Stimulated activated CD8-positive, alpha-beta memory T cell treated with anti-CD3 and anti-CD28 coated beads, Interleukin-15, amount 100 ng/mL, for 24 hours (primary cell): ENCODE measurements around the gene C18orf63.
"Not testable (repeated sequence)": the region's sequence is repeated elsewhere in the genome, so short reads cannot be mapped to it uniquely, and the experiment has no call there.

Experiments used
- DNase-seq: peaks from one replicate; pipeline ENCODE4 v3.0.0-alpha.2; 2020; ENCODE audit warnings: low read depth

Gene C18orf63

GRCh38 chr18:74286106-74286855 is 29.4 kb upstream of the C18orf63 start:
- DNase-seq = no peak

- no peak for DNase-seq
Measured at GRCh38 chr18:74286856-74287255, 28.8 kb upstream of the C18orf63 start.

GRCh38 chr18:74288041-74288440 is 27.6 kb upstream of the C18orf63 start:
- no peak for DNase-seq

GRCh38 chr18:74288730-74289129 is 26.9 kb upstream of the C18orf63 start:
- no peak for DNase-seq

DNA sequence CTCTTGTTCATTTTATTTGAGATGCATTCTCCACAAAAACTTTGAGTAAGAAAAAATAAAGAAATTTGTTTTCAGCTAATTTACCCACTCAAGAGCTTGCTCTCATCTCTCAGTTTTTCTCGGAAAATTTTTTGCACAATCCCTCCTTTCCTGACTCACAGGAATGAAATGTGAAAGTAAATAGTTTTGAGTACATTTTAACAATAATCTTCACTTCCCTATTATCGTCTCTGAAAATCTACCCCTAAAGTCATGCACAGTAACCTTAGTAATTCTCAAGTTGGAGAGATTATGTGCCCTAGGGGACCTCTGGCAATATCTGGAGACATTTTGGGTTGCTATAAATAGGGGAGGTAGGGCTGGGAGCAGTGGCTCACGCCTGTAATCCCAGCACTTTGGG is 26.5 kb upstream of the C18orf63 start:
- no peak for DNase-seq

- no peak for DNase-seq
Measured at GRCh38 chr18:74290021-74290420, 25.6 kb upstream of the C18orf63 start.

DNA sequence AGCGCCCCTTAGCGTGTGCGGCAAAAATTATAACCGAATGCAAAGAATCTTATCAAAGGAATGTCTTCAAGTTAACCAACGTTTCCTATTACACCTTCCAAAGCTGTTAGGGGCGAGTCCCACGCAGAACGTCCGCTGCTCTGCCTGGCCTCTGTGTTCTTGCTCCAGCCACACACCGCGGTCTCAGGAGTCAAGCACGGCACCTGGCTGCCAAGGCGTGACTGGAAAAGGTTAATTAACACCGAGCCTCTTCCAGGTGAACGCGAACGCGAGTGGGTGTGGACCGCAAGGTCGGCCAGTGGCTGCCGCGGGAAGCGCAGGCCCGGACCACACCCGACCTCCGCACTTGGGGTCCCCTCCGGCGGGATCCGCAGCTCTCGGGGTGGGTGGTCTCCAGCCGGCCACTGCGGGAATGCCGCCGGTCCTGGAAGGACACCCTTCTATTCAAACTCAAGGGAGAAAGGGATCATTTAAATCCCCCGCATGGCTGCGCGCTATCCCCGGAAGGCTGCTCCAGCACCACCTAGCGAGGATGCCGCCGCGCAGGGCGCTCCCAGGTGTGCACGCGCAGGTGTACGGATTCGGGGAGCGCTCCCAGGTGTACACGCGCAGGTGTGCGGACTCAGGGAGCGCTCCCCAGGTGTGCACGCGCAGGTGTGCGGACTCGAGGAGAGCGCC is 24.7 kb upstream of the C18orf63 start:
- DNase-seq = no peak

DNA sequence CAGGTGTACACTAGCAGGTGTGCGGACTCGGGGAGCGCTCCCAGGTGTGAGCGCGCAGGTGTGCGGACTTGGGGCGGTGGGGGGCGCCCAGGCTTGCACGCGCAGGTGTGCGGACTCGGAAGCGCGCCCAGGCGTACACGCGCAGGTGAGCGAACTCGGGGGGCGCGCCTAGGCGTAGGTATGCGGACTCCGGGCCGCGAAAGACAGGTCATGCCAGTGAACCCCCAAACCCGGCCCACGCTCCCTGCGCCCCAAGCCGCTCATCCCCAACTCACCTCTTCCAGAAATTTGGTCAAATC is 24.2 kb upstream of the C18orf63 start:
- no peak for DNase-seq

- peak; percentile 95 for DNase-seq
Measured at GRCh38 chr18:74291771-74292540, 23.7 kb upstream of the C18orf63 start, which contains the start of gene CYB5A. TSS of gene CYB5A (minus strand) at chr18:74291963. CDS start at chr18:74291875, 88 bp downstream.

- DNase-seq = no peak
Measured at GRCh38 chr18:74292541-74292858, 23.1 kb upstream of the C18orf63 start.

GRCh38 chr18:74292982-74293381 is 22.7 kb upstream of the C18orf63 start:
- DNase-seq = not testable (repeated sequence)

- no peak for DNase-seq
Measured at GRCh38 chr18:74294526-74294925, 21.1 kb upstream of the C18orf63 start.

DNA sequence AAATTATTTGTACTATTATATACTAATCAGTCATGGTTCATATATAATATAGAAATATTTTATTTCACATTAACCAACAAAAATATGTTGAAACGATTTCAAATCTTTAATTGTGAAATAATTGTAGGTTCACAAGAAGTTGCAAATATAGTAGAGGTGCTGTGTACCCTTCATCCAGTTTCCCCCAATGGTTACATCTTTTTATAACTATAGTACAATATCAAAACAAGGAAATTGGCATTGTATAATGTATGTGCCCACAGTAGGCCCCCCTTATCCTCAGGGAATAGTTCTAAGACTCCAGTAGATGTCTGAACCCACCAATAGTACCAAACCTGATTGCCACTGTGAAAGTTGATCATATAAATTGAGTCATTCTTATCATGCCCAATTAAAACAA is 16.5 kb upstream of the C18orf63 start:
- DNase-seq = no peak

DNA sequence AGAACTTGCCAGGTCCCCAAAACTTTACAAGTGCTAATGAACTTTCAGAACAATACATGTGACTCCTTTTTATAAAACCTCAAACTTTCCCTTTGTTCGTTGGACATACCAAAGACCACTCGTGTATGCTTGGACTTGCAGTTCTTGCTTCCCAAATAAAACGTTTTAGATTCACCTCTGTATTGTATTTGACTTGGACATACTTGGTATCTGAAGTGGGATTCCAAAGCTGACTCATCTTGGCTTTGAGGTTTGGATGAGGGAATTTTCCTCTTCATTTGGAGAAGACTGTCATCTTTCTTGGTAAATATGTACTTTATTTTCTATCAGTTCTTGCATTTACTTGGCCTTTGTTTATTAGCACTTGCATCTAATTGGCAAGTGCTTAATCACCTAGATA is 15.9 kb upstream of the C18orf63 start:
- no peak for DNase-seq

- DNase-seq = no peak
Measured at GRCh38 chr18:74303306-74303705, 12.3 kb upstream of the C18orf63 start.

DNA sequence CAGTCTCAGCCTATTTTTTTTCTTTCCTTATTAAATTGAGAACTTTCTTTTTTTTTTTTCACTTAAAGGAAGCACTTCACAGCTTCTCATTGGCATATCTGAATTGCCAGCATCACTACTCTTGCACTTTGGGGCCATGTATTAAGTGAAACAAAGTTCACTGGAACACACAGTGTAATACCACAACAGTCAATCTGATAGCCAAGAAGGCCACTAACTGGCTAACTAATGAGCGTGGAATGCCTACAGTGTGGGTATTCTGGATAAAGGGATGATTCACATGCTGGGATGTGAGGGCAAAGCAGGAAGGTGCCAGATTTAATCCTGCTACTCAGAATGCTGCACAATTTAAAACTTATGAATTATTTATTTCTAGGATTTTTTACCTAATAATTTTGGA is 11.7 kb upstream of the C18orf63 start:
- DNase-seq = no peak

- DNase-seq = no peak
Measured at GRCh38 chr18:74310411-74310810, 5.2 kb upstream of the C18orf63 start.

DNA sequence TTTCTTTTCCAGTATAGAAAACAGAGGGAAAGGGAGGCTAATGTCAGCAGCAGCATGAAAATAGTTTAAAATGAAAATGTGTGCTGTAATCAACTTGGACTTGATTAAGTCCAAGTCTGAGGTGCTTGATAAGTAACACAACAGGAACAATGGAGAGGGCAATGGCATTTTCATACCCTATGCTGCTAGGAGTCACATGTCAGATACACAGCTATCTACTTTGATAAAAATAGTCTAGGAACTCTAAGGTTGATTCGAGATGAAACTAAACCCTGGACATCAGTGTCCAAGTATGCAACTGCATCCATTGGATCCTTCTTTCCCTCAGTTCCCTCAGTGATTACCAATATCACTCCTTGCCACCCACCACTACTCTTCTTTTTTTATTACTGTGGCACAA is 4.6 kb upstream of the C18orf63 start:
- DNase-seq = no peak

DNA sequence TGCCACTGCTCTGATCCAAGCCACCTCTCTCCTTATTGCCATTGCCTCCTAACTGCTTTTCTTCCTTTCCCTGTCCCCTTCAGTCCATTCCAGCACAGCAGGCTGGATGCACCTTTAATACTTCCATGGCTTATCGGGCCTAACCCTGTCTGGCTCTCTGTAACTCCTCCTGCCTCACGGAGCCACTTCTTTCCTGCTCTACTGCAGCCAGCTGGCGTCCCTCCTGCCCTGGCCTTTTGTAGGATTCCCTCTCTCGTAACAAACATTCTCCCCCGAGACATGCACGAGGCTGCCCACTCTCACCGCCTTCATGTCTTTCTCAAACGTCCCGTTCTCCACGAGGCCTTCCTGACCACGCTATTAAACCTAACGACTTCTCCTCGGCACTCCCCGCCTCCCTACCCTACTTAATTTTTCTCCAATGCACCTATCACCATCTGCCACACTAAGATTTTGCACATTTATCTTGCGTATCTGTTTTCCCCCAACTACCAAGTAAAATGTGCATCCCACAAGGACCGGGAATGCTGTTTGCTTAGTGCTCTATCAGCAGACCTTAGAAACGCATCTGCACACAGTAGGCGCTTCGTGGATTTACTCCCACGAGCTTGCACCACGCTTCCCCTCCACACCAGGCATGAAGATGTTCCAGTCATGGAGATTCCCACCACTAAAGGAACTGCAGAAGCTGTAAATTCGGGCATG is 728 bp upstream of the C18orf63 start:
- no peak for DNase-seq

GRCh38 chr18:74316257-74317170 is 875 bp downstream of the C18orf63 start:
- no peak for DNase-seq

- no peak for DNase-seq
Measured at GRCh38 chr18:74326231-74326630, 10.6 kb downstream of the C18orf63 start.

DNA sequence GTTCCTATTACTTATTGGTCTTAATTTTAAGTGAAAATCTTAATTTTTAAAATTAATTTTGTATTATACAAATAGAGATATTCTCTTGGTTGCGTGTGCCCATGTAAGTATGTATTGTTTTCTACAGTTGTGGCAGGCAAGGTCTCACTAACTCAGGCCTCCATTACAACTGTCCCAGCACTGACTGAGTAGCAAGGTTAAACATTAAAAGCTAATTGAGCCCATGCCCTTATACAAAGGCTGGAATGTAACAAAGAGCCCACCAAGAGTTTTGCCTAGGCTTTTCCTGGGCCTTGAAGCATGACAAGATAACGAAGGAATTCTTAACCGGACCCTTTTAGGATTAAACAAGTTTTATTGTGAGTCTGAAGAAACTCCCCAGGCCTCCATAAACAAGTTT is 11.2 kb downstream of the C18orf63 start:
- not testable (repeated sequence) for DNase-seq
